Measurements from ENCODE around the gene NQO2. TPM values are rescaled to one million over a fixed set of nuclear protein-coding genes. Genes with fewer than 3 reads are reported as not detected.
A peak's percentile ranks its signal among the peaks of the same experiment; 100 is the strongest.
"Not testable (repeated sequence)": the region's sequence is repeated elsewhere in the genome, so short reads cannot be mapped to it uniquely, and the experiment has no call there.

Gene NQO2
- polyA plus RNA-seq, 4 donors: 52.2 to 88.3 (median 67.8) TPM

DNA sequence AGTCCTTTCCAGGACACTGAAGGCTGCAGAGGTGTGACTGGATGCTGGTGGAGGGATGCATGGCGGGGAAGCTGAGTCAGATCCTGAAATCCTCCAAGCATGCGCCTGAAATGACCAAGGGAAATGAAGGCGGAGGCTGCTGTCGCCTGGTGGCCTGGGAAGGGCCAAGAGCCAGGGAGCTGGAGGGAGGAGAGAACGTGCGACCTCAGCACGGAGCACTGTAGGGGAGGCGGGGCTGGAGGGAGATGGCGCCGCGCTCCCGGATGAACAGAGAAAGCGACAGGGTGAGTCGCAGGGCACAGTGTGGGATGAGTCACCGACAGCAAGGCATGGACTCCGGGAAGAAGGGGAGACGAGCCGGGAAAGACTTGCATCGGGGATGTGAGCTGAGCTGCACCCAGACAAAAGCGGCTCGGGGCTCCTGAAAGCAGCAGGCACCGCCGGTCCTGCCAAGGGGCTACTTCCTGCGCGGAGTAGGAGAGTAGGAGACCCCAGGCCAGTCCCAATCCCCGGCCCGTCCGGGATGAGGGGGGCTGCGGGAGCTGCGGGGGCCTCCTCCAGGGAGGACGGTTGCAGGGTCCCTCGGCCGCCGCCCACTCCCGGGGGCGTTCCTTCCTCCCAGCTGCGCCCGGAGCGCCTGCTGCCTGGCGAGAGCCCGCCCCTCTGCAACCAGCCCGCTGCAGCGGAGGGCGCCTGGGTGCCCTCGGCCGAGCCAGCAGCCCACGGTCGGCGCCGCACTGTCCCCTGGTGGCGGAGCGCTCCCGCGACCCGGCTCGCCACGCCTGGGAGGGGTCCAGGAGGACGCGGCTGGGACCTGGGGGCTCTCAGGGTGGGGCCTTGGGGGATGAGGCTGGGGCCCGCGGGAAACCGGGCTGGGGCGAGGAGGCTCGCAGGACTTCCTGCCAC, 11.0 kb upstream of the NQO2 start:
- peak in 2 of 4 donors; percentile 74 to 83 for DNase-seq (ENCODE audit: low read depth in 4 of 4, low spot score in 3 of 4)

DNA sequence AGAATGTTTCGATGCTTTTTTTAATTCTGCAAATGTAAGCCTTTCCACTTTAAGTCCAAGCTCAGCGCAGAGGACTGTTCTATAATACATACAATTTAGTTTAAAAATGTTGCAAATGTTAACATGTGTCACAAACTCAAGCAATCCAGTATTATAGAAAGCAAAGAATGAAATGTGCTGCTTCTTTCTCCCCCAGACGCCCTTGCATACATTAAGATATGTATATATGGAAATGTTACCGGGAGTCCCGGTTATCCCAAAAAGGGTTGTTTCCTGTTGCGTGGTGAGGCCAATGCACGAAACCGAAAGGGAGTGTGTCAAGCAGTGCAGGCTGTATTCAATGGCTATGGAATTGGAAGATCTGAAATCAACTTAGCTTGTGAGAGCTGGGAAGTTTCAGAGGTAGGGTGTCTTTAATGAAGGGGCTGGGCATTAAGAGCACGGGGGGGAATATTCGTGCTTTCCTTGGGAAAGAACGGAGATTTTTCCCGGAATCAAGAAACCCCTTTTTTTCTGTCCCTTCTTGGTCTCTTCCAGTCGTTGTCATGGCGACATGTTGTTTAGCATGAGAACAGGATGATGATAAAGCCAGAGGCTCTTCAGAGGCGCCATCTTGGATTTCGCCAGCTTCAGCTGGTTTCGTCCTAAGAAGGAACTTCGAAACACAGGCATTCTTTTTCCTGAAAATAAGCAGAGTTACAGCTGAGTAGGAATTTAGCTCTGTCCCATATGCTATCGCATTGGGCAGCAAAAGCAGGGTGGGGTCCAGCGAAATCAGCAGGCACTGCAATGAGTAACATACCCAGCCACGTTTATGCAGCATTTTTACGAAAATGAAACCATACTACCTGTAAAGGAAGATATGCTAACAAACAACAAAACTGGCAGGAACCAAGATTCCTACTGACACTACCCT, 10.1 kb upstream of the NQO2 start:
- DNase-seq (ENCODE audit: low read depth in 4 of 4, low spot score in 3 of 4): peak; percentile 95 to 99 (median 98)

DNA sequence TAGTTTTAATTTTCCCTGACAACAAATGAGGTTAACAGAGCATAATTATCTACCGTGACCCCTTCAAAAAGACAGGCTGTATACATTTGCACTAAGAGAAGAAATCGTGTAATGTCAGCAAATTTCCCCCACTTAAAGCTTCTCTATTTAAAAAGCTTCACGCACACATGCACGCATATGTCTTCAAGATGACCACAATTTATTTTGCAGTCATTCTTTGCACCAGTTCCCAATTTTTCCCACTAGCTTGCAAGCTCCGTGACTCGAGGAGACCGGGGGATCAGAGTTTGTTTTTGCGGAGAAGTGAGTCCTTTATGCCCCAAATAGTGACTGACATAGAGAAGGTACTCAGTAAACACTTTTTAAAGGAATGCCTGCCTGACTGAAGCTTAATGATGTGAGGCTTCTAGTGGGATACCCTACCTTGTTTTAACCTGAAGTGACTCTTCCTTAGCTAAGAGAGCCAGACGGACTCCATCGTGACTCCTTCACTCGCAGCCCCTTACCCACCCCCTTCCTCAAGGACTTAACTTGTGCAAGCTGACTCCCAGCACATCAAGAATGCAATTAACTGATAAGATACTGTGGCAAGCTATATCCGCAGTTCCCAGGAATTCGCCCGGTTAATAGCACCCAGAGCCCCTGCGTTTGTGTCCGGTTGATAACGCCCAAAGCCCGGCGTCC, 9.3 kb upstream of the NQO2 start:
- peak in 1 of 4 donors; percentile 73 for DNase-seq (ENCODE audit: low read depth in 4 of 4, low spot score in 3 of 4)

- DNase-seq (ENCODE audit: low read depth in 4 of 4, low spot score in 3 of 4): no peak
These were observed 8.7 kb upstream of the NQO2 start for GRCh38 chr6:2990932-2991506.

- no peak for DNase-seq (ENCODE audit: low read depth in 4 of 4, low spot score in 3 of 4)
These were observed 7.2 kb upstream of the NQO2 start for GRCh38 chr6:2992330-2992979.

- no peak for DNase-seq (ENCODE audit: low read depth in 4 of 4, low spot score in 3 of 4)
These were observed 5.9 kb upstream of the NQO2 start for GRCh38 chr6:2993755-2994317.

- DNase-seq (ENCODE audit: low read depth in 4 of 4, low spot score in 3 of 4): not testable (repeated sequence)
These were observed 1.3 kb upstream of the NQO2 start for GRCh38 chr6:2998249-2998997.

DNA sequence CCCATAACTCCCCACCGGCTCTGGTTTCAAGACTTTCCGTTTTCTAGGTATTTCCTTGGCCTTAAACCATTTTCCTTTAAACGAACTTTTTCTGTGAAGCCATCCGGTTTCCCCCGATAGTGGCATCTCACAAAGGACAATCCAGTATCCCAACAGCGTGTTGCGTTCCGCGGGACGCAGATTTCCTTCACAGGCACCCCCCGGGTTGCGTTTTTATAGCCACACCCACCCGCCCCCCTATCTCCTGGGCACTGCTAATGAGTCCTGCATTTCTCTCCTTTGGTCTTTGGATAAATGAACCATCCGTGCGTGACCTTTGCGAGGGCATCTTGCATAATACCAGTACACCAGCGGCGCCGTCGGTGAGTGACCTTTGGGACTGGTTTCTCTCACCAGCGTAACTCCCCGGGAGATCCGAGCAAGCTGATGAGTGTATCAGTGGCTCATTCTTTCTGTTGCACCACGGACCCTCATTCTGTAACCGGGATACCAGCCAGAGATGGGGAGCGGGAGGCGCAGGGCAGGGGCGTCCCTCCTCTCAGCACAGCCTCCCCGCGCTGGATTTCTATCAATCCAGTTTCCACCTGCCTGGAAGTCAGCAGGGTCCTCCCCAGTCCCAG, 586 bp upstream of the NQO2 start:
- peak in 1 of 4 donors; percentile 28 for DNase-seq (ENCODE audit: low read depth in 4 of 4, low spot score in 3 of 4)

GRCh38 chr6:3001146-3001772, 1.6 kb downstream of the NQO2 start:
- DNase-seq (ENCODE audit: low read depth in 4 of 4, low spot score in 3 of 4): no peak

- DNase-seq (ENCODE audit: low read depth in 4 of 4, low spot score in 3 of 4): no peak
These were observed 2.1 kb downstream of the NQO2 start for GRCh38 chr6:3001773-3002293.

GRCh38 chr6:3003226-3003625, 3.5 kb downstream of the NQO2 start:
- DNase-seq (ENCODE audit: low read depth in 4 of 4, low spot score in 3 of 4): not testable (repeated sequence)

GRCh38 chr6:3005077-3005476, 5.4 kb downstream of the NQO2 start:
- no peak for DNase-seq (ENCODE audit: low read depth in 4 of 4, low spot score in 3 of 4)

DNA sequence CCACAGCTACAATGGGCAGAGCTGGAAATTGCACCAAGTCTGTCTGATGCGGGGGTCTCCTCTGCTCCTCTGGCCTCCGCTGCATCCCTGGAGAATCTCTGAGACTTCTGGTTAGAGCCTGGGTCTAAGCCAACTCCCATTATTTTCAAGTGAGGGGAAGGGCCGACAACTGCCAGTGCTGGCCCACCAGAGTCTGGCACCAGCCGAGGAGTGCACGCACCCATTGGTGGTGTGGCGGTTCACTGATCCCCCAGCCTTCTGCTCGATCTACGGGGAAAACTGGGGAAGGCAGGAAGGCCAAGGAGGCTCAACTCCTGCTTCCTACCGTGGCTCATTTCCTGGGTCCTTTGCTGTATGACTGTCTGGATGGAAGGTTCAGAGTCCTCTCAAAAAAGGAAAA, 6.2 kb downstream of the NQO2 start:
- DNase-seq (ENCODE audit: low read depth in 4 of 4, low spot score in 3 of 4): no peak

DNA sequence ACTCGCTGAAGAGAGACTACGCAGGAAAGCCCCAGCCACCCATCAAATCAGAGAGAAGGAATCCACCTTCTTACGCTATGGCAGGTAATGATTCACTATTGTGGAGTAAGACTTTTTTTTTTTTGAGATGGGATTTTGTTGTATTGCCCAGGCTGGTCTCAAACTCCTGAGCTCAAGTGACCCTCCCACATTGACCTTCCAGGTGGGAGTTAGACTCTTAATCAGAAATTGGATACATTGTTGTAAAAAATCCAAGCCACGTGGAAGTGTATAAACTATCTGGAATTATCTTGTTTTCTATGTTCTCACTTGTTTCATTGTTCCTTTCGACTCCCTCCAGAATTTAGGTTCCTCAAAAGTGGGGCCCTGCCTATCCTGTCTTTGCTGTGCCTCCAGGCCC, 6.8 kb downstream of the NQO2 start:
- no peak for DNase-seq (ENCODE audit: low read depth in 4 of 4, low spot score in 3 of 4)

GRCh38 chr6:3007571-3007970, 7.9 kb downstream of the NQO2 start:
- no peak for DNase-seq (ENCODE audit: low read depth in 4 of 4, low spot score in 3 of 4)

GRCh38 chr6:3008712-3009265, 9.1 kb downstream of the NQO2 start:
- DNase-seq (ENCODE audit: low read depth in 4 of 4, low spot score in 3 of 4): not testable (repeated sequence)

DNA sequence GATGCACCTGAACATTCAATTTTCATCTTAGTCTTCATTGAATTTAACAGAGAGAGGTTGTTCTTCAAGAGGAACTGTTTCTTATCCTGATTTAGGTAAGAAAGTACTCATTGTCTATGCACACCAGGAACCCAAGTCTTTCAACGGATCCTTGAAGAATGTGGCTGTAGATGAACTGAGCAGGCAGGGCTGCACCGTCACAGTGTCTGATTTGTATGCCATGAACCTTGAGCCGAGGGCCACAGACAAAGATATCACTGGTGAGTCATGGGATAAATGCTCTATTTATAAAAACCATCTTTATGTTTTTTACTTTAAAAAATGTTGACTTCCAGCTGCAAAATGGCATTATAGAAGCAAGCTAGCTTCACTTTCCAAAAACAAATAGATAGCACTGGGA, 10.2 kb downstream of the NQO2 start:
- no peak for DNase-seq (ENCODE audit: low read depth in 4 of 4, low spot score in 3 of 4)
